GM12801 (cell line): ENCODE results near the gene ZFP36L1.

Experiments
- TF ChIP-seq, protein P1 (sequence below): IDR thresholded peaks from one replicate; pipeline ENCODE4 v1.5.1; 2011; ENCODE audit warnings: control low read depth; ENCODE audit not compliant: insufficient read length; ENCODE audit errors: extremely low read depth

The ZFP36L1 gene

GRCh38 chr14:68759017-68759560 lies 33.8 kb downstream of the ZFP36L1 start:
- TF ChIP-seq, protein P1, sequence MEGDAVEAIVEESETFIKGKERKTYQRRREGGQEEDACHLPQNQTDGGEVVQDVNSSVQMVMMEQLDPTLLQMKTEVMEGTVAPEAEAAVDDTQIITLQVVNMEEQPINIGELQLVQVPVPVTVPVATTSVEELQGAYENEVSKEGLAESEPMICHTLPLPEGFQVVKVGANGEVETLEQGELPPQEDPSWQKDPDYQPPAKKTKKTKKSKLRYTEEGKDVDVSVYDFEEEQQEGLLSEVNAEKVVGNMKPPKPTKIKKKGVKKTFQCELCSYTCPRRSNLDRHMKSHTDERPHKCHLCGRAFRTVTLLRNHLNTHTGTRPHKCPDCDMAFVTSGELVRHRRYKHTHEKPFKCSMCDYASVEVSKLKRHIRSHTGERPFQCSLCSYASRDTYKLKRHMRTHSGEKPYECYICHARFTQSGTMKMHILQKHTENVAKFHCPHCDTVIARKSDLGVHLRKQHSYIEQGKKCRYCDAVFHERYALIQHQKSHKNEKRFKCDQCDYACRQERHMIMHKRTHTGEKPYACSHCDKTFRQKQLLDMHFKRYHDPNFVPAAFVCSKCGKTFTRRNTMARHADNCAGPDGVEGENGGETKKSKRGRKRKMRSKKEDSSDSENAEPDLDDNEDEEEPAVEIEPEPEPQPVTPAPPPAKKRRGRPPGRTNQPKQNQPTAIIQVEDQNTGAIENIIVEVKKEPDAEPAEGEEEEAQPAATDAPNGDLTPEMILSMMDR = no peak

- TF ChIP-seq, protein P1 = no peak
Measured at GRCh38 chr14:68758301-68758700, 34.6 kb downstream of the ZFP36L1 start.

- TF ChIP-seq, protein P1 = no peak
Measured at GRCh38 chr14:68757618-68758081, 35.2 kb downstream of the ZFP36L1 start.

DNA sequence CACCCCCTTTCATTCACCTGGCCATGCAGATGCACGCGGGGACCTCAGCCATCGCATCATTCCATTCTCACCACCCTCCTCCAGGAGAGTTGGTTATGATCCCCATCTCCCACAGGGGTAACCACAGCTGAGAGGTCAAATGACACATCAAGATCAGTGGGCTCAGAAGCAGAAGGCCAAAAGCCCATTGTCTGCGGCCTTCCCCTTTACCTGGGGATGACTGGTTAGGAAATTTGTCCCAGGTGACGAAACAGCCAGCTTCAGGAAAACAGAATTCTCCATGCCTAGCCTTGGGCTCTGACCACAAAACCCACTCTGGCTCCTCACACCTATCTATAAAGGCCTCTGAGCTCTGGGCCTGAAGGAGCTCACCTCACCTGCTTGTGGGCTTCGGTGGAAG lies 36.1 kb downstream of the ZFP36L1 start:
- TF ChIP-seq, protein P1 = no peak

DNA sequence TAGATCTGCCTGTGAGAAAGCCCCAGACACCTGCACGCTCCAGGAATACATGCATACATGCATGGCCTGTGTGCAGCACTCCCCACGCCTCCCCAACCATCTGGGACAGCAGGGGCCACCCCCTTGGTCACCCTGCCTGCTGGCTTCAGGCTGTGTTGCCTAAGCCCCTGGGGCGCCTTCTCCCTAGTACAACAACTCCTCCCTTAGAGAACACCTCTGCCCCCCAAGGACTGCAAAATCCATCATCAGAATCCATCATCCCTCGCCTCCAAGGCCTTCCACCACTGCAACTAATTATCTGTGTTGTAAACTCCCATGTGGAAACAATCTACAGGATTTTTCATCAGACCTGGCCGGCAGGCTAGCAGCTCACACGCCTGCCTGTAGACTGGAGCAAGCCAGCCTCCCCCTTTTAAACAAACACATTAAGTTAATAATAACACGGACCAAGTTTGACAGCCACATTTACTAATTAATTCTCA lies 36.8 kb downstream of the ZFP36L1 start:
- TF ChIP-seq, protein P1 = no peak

DNA sequence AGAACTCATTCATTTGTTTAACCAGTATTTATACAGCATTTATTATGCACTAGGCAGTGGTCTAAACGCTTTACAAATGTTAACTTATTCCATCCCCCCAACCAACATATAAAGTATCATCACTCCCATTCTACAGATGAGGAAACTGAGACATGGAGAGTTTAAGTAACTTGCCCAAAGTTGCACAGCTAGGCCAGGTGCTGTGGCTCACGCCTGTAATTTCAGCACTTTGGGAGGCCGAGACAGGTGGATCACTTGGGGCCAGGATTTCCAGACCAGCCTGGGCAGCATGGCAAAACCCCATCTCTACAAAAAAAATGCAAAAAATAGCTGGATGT lies 37.9 kb downstream of the ZFP36L1 start:
- TF ChIP-seq, protein P1 = no peak

GRCh38 chr14:68753690-68754089 lies 39.2 kb downstream of the ZFP36L1 start:
- TF ChIP-seq, protein P1 = no peak
